Caco-2 (cell line): ENCODE results near the gene ZSCAN21. TPM values are rescaled to one million over a fixed set of nuclear protein-coding genes. Genes with fewer than 3 reads are reported as not detected.

Source experiments
- BruUV-seq: library from RNA; stranded (reverse); fragments of 400-500 nt; replicated peaks from 2 replicates; lab custom pipeline; 2021; lab: Mats Ljungman, UMichigan
- CTCF ChIA-PET: fragments of 300-600 bp; sonication (Branson Sonifier 250); formaldehyde crosslinking; loops from one replicate; lab custom pipeline; 2022; ENCODE audit warnings: antibody characterized with exemption; lab: Charles Lee
- POLR2A ChIA-PET: fragments of 300-600 bp; sonication (Branson Sonifier 250); formaldehyde crosslinking; loops from one replicate; lab custom pipeline; 2022; ENCODE audit warnings: antibody characterized with exemption; lab: Charles Lee
- DNase-seq, 2 experiments: peaks; one replicate each; pipeline versions ENCODE4 v3.0.0 to v3.0.0-alpha.2; 2020 to 2022
- H3K27me3 ChIP-seq: replicated peaks from 2 replicates; pipeline ENCODE4 v1.6.0; 2011; ENCODE audit warnings: low read length; ENCODE audit not compliant: control insufficient read depth, insufficient read depth
- H3K36me3 ChIP-seq: 2 replicates; pipeline ENCODE4 v1.5.1; 2011; ENCODE audit warnings: low read length; ENCODE audit not compliant: control insufficient read depth, insufficient read depth
- H3K4me1 ChIP-seq: fragments of 250-450 bp; sonication (Bioruptor Pico); 2 replicates; pipeline ENCODE4 v1.5.1; 2020; ENCODE audit warnings: mild to moderate bottlenecking
- H3K4me3 ChIP-seq: 2 replicates; pipeline ENCODE4 v1.5.1; 2011; ENCODE audit warnings: low read depth, mild to moderate bottlenecking, control low read depth, low read length
- H3K9me3 ChIP-seq: fragments of 250-450 bp; sonication (Bioruptor Pico); 2 replicates; pipeline ENCODE4 v1.5.1; 2020; ENCODE audit warnings: mild to moderate bottlenecking, moderate library complexity
- H3K27ac Mint-ChIP-seq: one replicate; pipeline ENCODE4 v1.8.0; 2022; ENCODE audit warnings: mixed read lengths; ENCODE audit not compliant: unreplicated experiment
- H3K27me3 Mint-ChIP-seq: one replicate; pipeline ENCODE4 v1.8.0; 2022; ENCODE audit warnings: mixed read lengths; ENCODE audit not compliant: insufficient read depth, unreplicated experiment
- H3K36me3 Mint-ChIP-seq: one replicate; pipeline ENCODE4 v1.8.0; 2022; ENCODE audit warnings: mild to moderate bottlenecking, mixed read lengths; ENCODE audit not compliant: insufficient read depth, unreplicated experiment
- H3K4me1 Mint-ChIP-seq: one replicate; pipeline ENCODE4 v1.8.0; 2022; ENCODE audit warnings: low read depth, mixed read lengths; ENCODE audit not compliant: unreplicated experiment
- H3K4me3 Mint-ChIP-seq: one replicate; pipeline ENCODE4 v1.8.0; 2022; ENCODE audit warnings: mild to moderate bottlenecking, moderate library complexity, mixed read lengths; ENCODE audit not compliant: unreplicated experiment
- H3K9me3 Mint-ChIP-seq: one replicate; pipeline ENCODE4 v1.8.0; 2022; ENCODE audit warnings: mixed read lengths; ENCODE audit not compliant: unreplicated experiment
- CTCF ChIP-seq, 2 experiments: fragments of 200-600 bp in 1 of 2; IDR thresholded peaks; 1 replicate in 1 of 2; 2 replicates in 1 of 2; pipeline versions ENCODE4 v1.5.1 to v1.8.0; 2011 to 2022; ENCODE audit warnings: antibody characterized with exemption in 1 of 2, control low read depth in 1 of 2, inconsistent platforms in 1 of 2, low read depth in 1 of 2, low read length in 1 of 2, mild to moderate bottlenecking in 1 of 2, moderate library complexity in 1 of 2; ENCODE audit not compliant: insufficient read depth in 1 of 2, severe bottlenecking in 1 of 2, unreplicated experiment in 1 of 2
- intact Hi-C: fragments of 100-400 bp; cut with micrococcal nuclease; formaldehyde crosslinking; loops from one replicate; pipeline ENCODE4 v1.10.0; 2022; ENCODE audit not compliant: unreplicated experiment
- total RNA-seq: library from RNA; stranded (reverse); gene quantifications from 2 replicates; pipeline ENCODE4 v1.2.3, GENCODE V29; 2022

The ZSCAN21 gene
- total RNA-seq, 1 experiment from 2014 or later = 16.7 TPM

GRCh38 chr7:100024020-100024619 lies 25.5 kb upstream of the ZSCAN21 start:
- H3K27me3 ChIP-seq = no peaks in the 10 kb centered on the region
- H3K36me3 ChIP-seq = peaks cover 2% of the 10 kb centered on the region
- Mint-ChIP-seq H3K27ac (no peak overlapping the region), H3K4me3 (no peak overlapping the region), H3K36me3 (peaks cover 73% of the 10 kb centered on the region), H3K4me1 (peaks cover 13% of the 10 kb centered on the region), H3K9me3 (no peaks in the 10 kb centered on the region), H3K27me3 (no peaks in the 10 kb centered on the region)
- DNase-seq = no peak
- TF ChIP-seq CTCF (IDR thresholded peaks at IDR 0.05; ENCODE audit: insufficient read depth in 1 of 2, low read depth in 1 of 2, low read length in 1 of 2, severe bottlenecking in 1 of 2, unreplicated experiment in 1 of 2) = no peak
- BruUV-seq = no TSS peak
- intact Hi-C loops = no loop called here
- ChIA-PET CTCF (no interaction called here), POLR2A (no interaction called here)
- H3K4me1 ChIP-seq = no peaks in the 10 kb centered on the region
- no peak overlapping the region for H3K4me3 ChIP-seq
- no peaks in the 10 kb centered on the region for H3K9me3 ChIP-seq

- intact Hi-C loops = no loop called here
- Histone ChIP-seq H3K4me1 (no peaks in the 10 kb centered on the region), H3K36me3 (peaks cover 2% of the 10 kb centered on the region), H3K4me3 (no peak overlapping the region), H3K9me3 (no peaks in the 10 kb centered on the region), H3K27me3 (no peaks in the 10 kb centered on the region)
- ChIA-PET CTCF (no interaction called here), POLR2A (interaction anchor here (0.5 kb wide), 1 partner anchor 25 kb away, joined by 3 read pairs; no protein-coding TSS in a partner anchor)
- H3K4me1 Mint-ChIP-seq = peaks cover 6% of the 10 kb centered on the region
- H3K4me3 Mint-ChIP-seq = no peak overlapping the region
- no TSS peak for BruUV-seq
- H3K9me3 Mint-ChIP-seq = no peaks in the 10 kb centered on the region
- H3K27me3 Mint-ChIP-seq = no peaks in the 10 kb centered on the region
- DNase-seq = no peak
- H3K36me3 Mint-ChIP-seq = peaks cover 62% of the 10 kb centered on the region
- no peak overlapping the region for H3K27ac Mint-ChIP-seq
- TF ChIP-seq CTCF (IDR thresholded peaks at IDR 0.05; ENCODE audit: insufficient read depth in 1 of 2, low read depth in 1 of 2, low read length in 1 of 2, severe bottlenecking in 1 of 2, unreplicated experiment in 1 of 2) = no peak
Measured at GRCh38 chr7:100027197-100027596, 22.4 kb upstream of the ZSCAN21 start.

GRCh38 chr7:100029596-100029995 lies 20.0 kb upstream of the ZSCAN21 start:
- Mint-ChIP-seq H3K27ac (no peak overlapping the region), H3K36me3 (peaks cover 43% of the 10 kb centered on the region), H3K4me1 (peaks cover 1% of the 10 kb centered on the region), H3K4me3 (no peak overlapping the region), H3K9me3 (no peaks in the 10 kb centered on the region), H3K27me3 (no peaks in the 10 kb centered on the region)
- Histone ChIP-seq H3K27me3 (no peaks in the 10 kb centered on the region), H3K9me3 (no peaks in the 10 kb centered on the region), H3K4me1 (peaks cover 1% of the 10 kb centered on the region; the same call in 1 of the 2 replicates), H3K36me3 (peaks cover 6% of the 10 kb centered on the region), H3K4me3 (no peak overlapping the region)
- POLR2A ChIA-PET = interaction anchor here (1.1 kb wide), 1 partner anchor 9 kb away, joined by 4 read pairs; no protein-coding TSS in a partner anchor
- intact Hi-C loops = no loop called here
- CTCF ChIA-PET = no interaction called here
- no peak for DNase-seq
- BruUV-seq = no TSS peak
- TF ChIP-seq CTCF (IDR thresholded peaks at IDR 0.05; ENCODE audit: insufficient read depth in 1 of 2, low read depth in 1 of 2, low read length in 1 of 2, severe bottlenecking in 1 of 2, unreplicated experiment in 1 of 2) = no peak
